Measurements from ENCODE around the gene GPHN. TPM values are rescaled to one million over a fixed set of nuclear protein-coding genes. Genes with fewer than 3 reads are reported as not detected.
"Not testable (repeated sequence)": the region's sequence is repeated elsewhere in the genome, so short reads cannot be mapped to it uniquely, and the experiment has no call there.

Gene GPHN
- total RNA-seq, 1 experiment from 2014 or later = 23.4 TPM

- H3K27ac ChIP-seq (ENCODE audit: low read length) = no peak overlapping the region
- DNase-seq (no peak), ATAC-seq (no peak)
- H4K20me1 ChIP-seq (ENCODE audit: low read length) = no peaks in the 10 kb centered on the region
- no peak overlapping the region for H3K4me2 ChIP-seq (ENCODE audit: low read length)
- intact Hi-C loops (cut with micrococcal nuclease) = no loop called here
- H3K9me2 ChIP-seq (replicated peaks; ENCODE audit: low read length) = no peaks in the 10 kb centered on the region
- no peaks in the 10 kb centered on the region for H3F3A ChIP-seq (ENCODE audit: low read length, unreplicated experiment)
- no peak overlapping the region for H2AFZ ChIP-seq (ENCODE audit: low read length)
- no TSS peak for BruUV-seq (replicated peaks)
- H3K27me3 ChIP-seq (ENCODE audit: low read length) = no peaks in the 10 kb centered on the region
- H3K9me3 ChIP-seq (ENCODE audit: low read length) = no peaks in the 10 kb centered on the region
- CTCF ChIA-PET = no interaction called here
- H3K4me3 ChIP-seq (ENCODE audit: low read length) = no peak overlapping the region
- POLR2A ChIA-PET (ENCODE audit: unreplicated experiment) = no interaction called here
- H3K36me3 ChIP-seq (ENCODE audit: low read depth, low read length) = no peaks in the 10 kb centered on the region
- no peaks in the 10 kb centered on the region for H3K79me2 ChIP-seq (ENCODE audit: low read length)
- H3K9ac ChIP-seq (ENCODE audit: low read length) = no peak overlapping the region
- TF ChIP-seq EZH2phosphoT487 (IDR thresholded peaks at IDR 0.05; ENCODE audit: borderline replicate concordance, low read length) (no peak), CTCF (conservative IDR thresholded peaks at IDR 0.05; ENCODE audit: low read depth, low read length) (no peak)
- H3K4me1 ChIP-seq (ENCODE audit: insufficient read depth, low read length) = no peaks in the 10 kb centered on the region
These were observed 552.6 kb downstream of the GPHN start for GRCh38 chr14:67060546-67060945.

GRCh38 chr14:67067070-67067814 lies 559.3 kb downstream of the GPHN start:
- DNase-seq = peak; percentile 20
- H3K27me3 ChIP-seq (ENCODE audit: low read length); H3K4me1 ChIP-seq (ENCODE audit: insufficient read depth, low read length); CTCF ChIA-PET; POLR2A ChIA-PET (ENCODE audit: unreplicated experiment); H4K20me1 ChIP-seq (ENCODE audit: low read length); H3K79me2 ChIP-seq (ENCODE audit: low read length); H3K27ac ChIP-seq (ENCODE audit: low read length); H3K4me3 ChIP-seq (ENCODE audit: low read length); H3K9me2 ChIP-seq (replicated peaks; ENCODE audit: low read length); H3K9me3 ChIP-seq (ENCODE audit: low read length); H3K9ac ChIP-seq (ENCODE audit: low read length); H3K36me3 ChIP-seq (ENCODE audit: low read depth, low read length); BruUV-seq (replicated peaks); H3F3A ChIP-seq (ENCODE audit: low read length, unreplicated experiment); intact Hi-C loops (cut with micrococcal nuclease); H2AFZ ChIP-seq (ENCODE audit: low read length); ATAC-seq; H3K4me2 ChIP-seq (ENCODE audit: low read length): not testable (repeated sequence)

DNA sequence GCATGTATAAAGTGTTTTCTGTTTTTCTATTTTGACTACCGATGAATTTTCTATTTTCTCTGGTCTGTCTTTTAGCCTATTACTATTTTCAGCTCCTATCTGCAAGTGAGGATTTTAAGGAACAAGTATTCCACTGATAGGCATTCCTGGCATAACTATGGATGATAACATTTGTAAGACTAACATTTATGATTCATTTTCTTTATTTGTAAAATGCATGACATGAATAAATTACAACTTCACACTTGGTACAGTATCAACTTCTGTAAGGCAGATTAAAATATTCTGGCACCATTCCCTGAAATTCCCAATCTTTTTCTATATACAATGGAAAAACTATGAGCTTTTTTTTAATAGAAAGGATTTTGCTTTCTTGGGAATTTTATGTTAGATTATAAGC lies 560.3 kb downstream of the GPHN start:
- Histone ChIP-seq H3K36me3 (ENCODE audit: low read depth, low read length) (no peaks in the 10 kb centered on the region), H3K27ac (ENCODE audit: low read length) (no peak overlapping the region), H3K9me3 (ENCODE audit: low read length) (no peaks in the 10 kb centered on the region), H3K4me2 (ENCODE audit: low read length) (no peak overlapping the region), H3K9me2 (replicated peaks; ENCODE audit: low read length) (no peaks in the 10 kb centered on the region), H3K4me3 (ENCODE audit: low read length) (no peak overlapping the region), H3K4me1 (ENCODE audit: insufficient read depth, low read length) (no peaks in the 10 kb centered on the region), H2AFZ (ENCODE audit: low read length) (no peak overlapping the region), H4K20me1 (ENCODE audit: low read length) (no peaks in the 10 kb centered on the region), H3K27me3 (ENCODE audit: low read length) (no peaks in the 10 kb centered on the region), H3K79me2 (ENCODE audit: low read length) (no peaks in the 10 kb centered on the region), H3K9ac (ENCODE audit: low read length) (no peak overlapping the region), H3F3A (ENCODE audit: low read length, unreplicated experiment) (no peaks in the 10 kb centered on the region)
- ATAC-seq (no peak), DNase-seq (no peak)
- TF ChIP-seq EZH2phosphoT487 (IDR thresholded peaks at IDR 0.05; ENCODE audit: borderline replicate concordance, low read length) (no peak), EZH2 (IDR thresholded peaks at IDR 0.05; ENCODE audit: low read length, unreplicated experiment) (no peak), CTCF (conservative IDR thresholded peaks at IDR 0.05; ENCODE audit: low read depth, low read length) (no peak)
- BruUV-seq (replicated peaks) = no TSS peak
- intact Hi-C loops (cut with micrococcal nuclease) = no loop called here
- ChIA-PET CTCF (interaction anchor here (0.6 kb wide), 1 partner anchor 136 kb away, joined by 8 read pairs; no protein-coding TSS in a partner anchor), POLR2A (ENCODE audit: unreplicated experiment) (no interaction called here)

Measured in PC-3 (cell line).